Bronchial epithelial cell (primary cell): ENCODE measurements around the gene HOXB8. TPM values are rescaled to one million over a fixed set of nuclear protein-coding genes. Genes with fewer than 3 reads are reported as not detected.

Source experiments
- DNase-seq: peaks from one replicate; pipeline ENCODE4 v3.0.0-alpha.2; 2010; ENCODE audit warnings: low read depth
- FAIRE-seq: peaks from 2 replicates; lab custom pipeline; 2011; peaks lifted over from hg19 to GRCh38; lab: Jason Lieb, UNC
- H3K27me3 ChIP-seq: 2 replicates; pipeline ENCODE4 v1.5.1; 2011; ENCODE audit warnings: low read length; ENCODE audit not compliant: control insufficient read depth, insufficient read depth
- H3K36me3 ChIP-seq: 2 replicates; pipeline ENCODE4 v1.5.1; 2011; ENCODE audit warnings: low read length; ENCODE audit not compliant: control insufficient read depth, insufficient read depth
- H3K4me3 ChIP-seq: 2 replicates; pipeline ENCODE4 v1.5.1; 2011; ENCODE audit warnings: mild to moderate bottlenecking, low read depth, low read length, control low read depth
- CTCF ChIP-seq: IDR thresholded peaks from 2 replicates; pipeline ENCODE4 v1.5.1; 2011; ENCODE audit warnings: mild to moderate bottlenecking, moderate library complexity, low read length, control low read depth, inconsistent platforms; ENCODE audit not compliant: insufficient read depth, severe bottlenecking
- total RNA-seq: library from RNA; depleted of rRNA; stranded (reverse); fragments of >200 nt; gene quantifications from 2 replicates; pipeline ENCODE4 v1.2.1, GENCODE V29; 2014

HOXB8 gene
- not detected in 2 replicates for total RNA-seq

GRCh38 chr17:48615047-48615962 is at the start of gene HOXB8:
HOXB8 (minus strand) TSS chr17:48615292; CDS start chr17:48614704, 588 bp downstream.
- no peak within 1 kb of the TSS for H3K4me3 ChIP-seq
- TF ChIP-seq CTCF: no peak
- H3K36me3 ChIP-seq: no peaks in the 10 kb centered on the region
- no peak for FAIRE-seq
- H3K27me3 ChIP-seq: peaks cover 83% of the 10 kb centered on the region
- no peak for DNase-seq

GRCh38 chr17:48663134-48663924 is 48.2 kb upstream of the HOXB8 start:
- FAIRE-seq: no peak
- TF ChIP-seq CTCF: no peak
- Histone ChIP-seq H3K36me3 (no peaks in the 10 kb centered on the region), H3K4me3 (no peak overlapping the region), H3K27me3 (no peaks in the 10 kb centered on the region)
- no peak for DNase-seq

GRCh38 chr17:48655913-48656312 is 40.8 kb upstream of the HOXB8 start:
- no peak for FAIRE-seq
- TF ChIP-seq CTCF: no peak
- Histone ChIP-seq H3K4me3 (no peak overlapping the region), H3K36me3 (no peaks in the 10 kb centered on the region), H3K27me3 (no peaks in the 10 kb centered on the region)
- DNase-seq: no peak

GRCh38 chr17:48649741-48650140 is 34.6 kb upstream of the HOXB8 start:
- Histone ChIP-seq H3K4me3 (no peak overlapping the region), H3K36me3 (no peaks in the 10 kb centered on the region), H3K27me3 (peaks cover 27% of the 10 kb centered on the region)
- DNase-seq (no peak), FAIRE-seq (no peak)
- no peak for TF ChIP-seq CTCF

- DNase-seq: no peak
- no peak for TF ChIP-seq CTCF
- Histone ChIP-seq H3K36me3 (no peaks in the 10 kb centered on the region), H3K4me3 (no peak overlapping the region), H3K27me3 (peaks cover 44% of the 10 kb centered on the region)
- no peak for FAIRE-seq
Measured at GRCh38 chr17:48647963-48648245, 32.8 kb upstream of the HOXB8 start.
